Activated CD8-positive, alpha-beta memory T cell treated with anti-CD3 and anti-CD28 coated beads for 24 hours (primary cell): ENCODE results near the gene NECTIN1.

Experiments
- DNase-seq: peaks from one replicate; pipeline ENCODE4 v3.0.0-alpha.2; 2020

Gene NECTIN1, protein sequence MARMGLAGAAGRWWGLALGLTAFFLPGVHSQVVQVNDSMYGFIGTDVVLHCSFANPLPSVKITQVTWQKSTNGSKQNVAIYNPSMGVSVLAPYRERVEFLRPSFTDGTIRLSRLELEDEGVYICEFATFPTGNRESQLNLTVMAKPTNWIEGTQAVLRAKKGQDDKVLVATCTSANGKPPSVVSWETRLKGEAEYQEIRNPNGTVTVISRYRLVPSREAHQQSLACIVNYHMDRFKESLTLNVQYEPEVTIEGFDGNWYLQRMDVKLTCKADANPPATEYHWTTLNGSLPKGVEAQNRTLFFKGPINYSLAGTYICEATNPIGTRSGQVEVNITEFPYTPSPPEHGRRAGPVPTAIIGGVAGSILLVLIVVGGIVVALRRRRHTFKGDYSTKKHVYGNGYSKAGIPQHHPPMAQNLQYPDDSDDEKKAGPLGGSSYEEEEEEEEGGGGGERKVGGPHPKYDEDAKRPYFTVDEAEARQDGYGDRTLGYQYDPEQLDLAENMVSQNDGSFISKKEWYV

DNA sequence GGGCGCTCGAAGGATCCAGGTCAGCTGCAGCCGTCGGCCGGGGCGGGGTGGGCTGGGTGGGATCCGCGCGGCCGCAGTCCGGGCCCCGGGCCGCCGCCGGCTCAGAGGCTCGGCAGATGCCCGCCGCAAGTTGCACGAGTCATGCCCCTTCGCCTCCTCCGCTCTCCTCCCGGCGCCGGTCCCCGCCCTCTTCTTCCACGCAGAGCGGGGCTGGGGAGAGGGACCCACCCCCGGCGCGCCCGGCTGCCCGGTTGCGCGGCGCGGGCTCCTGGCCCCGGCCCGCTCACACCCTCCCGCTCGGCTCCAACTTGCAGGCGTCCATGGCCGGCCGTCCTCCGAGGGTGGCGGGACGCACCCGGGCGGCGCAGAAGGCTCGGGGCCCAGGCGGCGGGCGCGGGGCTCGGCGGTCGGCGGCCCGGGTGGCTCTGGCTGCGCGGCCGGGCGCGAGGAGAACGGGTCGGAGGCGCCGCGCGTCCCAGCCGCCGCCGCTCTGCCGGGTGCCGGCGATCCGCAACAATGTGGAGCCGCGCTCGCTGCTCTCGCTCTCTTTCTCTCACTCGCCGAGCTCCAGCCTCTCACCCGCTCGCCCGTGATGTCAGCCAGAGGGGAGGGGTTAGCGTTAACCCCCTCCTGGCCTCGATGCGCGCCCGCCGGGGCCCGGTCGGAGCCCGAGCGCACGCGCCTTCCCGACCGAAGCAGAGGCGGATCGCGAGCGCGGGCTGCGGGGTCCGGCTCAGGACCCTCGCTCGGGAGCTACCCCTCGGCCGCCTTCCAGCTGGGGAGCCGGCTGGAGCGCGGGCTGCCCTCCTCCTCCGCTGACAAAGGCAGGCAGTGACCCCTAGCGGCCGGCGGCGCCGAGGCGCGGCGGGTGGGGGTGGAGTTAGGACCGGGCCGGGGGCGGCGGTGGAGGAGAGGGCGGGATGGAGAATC, at the start of gene NECTIN1:
Gene NECTIN1, minus strand, starts transcription at position 550 of the 930 bp plus-strand sequence. CDS start 647 bp downstream, outside the sequence.
- peak; percentile 97 for DNase-seq

DNA sequence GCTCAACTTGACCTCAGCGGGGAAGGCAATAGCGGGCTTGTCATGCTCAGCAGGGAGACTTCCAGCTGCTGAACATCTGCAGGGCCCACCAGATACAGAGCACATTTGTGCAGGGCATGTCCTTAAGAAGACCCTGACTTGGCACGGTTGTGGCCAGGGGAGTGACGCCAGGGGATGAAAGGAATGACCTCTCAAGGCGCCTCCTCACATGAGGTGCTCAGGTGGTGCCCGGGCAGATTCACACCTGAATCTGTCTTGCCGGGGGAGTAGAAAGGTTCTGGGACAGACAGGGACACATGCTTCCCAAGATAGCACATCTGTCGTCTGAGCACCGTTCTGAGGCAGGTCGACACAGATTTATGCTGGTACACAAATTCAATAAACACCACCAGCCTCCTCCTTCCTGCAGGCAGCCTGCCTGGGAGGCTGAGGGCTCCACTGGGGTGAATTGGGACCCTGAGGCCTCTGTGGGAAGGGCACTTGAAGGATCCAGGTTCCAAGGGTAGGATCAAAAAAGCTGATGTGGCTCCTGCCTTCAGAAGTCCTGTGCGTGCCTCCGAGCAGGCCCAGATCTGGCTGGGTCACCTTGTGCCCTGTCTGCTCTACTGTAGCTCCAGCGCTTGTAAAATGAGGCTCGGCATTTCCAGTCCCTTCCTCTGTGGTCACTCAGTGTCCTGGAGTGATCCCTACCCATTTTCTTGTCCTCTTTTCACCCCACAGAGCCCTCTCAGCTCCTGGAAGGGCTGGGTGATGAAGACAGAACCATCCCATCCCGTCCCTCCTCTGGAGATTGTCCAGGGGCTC, 49.6 kb upstream of the NECTIN1 start:
- DNase-seq = no peak

DNA sequence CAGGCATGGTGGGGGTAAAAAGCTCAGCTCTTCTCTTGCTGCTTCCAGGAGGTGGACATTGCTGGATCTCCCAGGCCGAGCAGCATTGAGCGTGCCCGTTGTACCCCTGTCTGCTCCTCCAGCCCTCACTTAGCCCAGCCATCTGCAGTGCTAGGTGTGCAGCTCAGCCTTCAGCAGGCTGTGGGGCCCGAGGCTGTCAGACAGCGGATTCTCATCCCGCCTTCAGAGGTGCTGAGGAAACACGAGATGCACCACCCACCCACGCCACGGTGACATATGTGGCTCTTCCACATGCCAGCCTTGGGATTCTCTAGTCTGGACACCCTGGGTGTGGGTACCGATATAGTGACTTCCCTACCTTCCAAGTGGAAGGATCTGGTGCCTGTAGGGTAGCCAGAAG, 48.9 kb upstream of the NECTIN1 start:
- DNase-seq = no peak

DNA sequence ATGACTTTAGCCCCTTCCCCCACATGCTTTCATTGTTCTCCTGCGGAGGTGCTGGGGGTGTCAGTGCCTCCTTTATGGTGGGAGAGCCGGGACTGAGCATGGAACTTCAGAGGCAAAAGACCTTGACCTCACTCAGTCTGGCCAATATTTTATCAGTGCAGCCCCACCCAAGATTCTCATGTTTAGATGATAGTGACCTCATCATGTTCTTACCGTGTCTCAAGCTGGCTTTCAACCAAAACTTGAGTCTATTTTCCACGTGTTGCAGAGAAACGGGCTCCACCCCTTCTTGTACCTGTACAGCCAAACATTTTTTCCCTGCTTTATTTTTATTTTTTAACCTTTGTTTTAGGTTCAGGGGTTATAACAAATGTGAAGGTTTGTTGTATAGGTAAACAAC, 47.7 kb upstream of the NECTIN1 start:
- no peak for DNase-seq

DNA sequence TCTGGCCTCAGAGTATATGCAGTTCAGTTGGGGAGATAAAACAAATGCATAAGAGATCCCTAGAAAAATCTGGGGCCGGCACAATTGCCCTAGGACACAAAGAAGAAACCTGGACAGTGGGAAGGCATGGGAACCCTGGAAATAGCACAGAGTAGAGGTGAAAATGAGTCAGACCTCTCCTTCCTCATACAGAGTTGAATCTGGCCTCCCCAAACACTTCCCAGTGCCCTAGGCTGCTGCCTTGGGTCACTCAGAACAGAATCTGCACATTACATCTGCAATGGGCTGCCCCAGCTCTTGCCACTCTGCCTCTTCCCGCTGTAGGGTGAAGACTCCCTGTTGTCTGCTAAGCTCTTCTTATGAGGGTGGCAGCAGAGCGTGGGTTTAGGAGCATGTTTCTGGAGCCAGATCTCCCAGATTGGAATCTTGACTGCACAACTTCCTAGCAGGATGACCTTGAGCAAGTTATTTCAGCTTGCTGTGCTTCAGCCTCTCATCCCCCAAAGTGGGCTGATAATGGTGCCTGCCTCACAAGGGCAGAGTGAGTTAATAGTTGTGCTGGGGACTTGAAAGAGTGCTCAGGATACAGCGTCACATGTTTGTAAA, 47.1 kb upstream of the NECTIN1 start:
- DNase-seq = no peak

DNA sequence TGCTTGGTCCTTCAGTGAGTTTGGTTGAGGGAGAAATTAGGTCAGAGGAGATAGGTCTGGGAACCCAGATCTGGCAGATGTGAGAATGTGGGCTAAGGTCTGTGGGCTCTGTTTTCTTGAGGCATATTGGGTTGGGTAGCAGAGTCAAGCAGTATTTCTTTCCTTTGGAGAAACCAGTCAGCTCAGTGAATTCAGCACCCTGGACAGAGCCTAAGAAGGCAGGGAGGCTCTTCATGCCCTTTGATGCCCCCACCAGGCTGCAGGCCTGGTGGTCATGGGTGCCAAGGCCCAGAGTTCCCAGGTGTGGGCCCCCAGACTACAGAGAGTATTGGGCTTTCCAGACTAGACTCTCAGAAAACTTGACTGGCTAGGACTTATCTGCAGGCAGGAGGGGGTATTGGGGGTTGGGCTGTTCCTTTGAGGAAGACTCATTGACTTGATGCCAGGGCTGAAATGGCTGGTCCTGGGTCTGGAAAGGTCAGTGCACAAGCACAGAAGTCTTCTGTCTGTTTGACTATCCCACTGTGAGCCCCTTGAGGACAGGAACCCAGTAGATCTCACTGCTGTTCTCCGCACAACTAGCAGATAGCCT, 45.3 kb upstream of the NECTIN1 start:
- no peak for DNase-seq

DNA sequence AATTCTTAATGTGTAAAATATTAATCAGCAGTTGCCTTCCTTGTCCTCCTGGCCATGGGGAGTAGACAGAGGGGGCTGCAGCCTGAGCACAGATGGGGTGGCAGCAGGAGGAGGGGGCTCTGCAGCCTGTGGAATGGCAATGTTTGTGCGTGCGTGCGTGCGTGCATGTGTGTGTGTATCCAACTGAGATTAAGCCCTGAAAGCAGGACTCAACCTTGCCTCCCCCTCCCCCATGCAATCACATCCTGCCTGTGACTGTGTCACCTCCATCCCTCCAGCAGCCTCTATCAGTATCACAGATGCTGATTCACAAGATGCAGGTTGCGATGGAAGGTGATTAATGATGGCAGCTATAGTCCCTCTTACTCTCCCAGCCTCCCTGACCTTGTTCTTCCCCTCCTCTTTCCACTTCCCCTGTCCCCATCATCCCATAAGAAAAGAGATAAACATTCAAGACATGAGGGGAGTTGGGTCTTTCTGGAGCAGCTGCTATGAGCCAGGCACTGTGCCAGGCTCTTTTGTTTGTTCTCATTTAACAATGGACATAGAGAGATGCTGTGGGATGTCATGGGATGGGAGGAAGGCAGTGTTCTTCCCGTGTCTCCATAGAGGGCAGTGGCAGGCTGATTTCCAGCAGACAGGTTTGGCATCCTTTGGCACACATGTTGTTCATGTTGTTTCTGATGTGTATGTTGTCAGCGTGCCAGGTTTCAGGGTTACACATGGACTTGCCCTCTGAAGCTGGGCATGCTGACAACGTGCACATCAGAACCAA, 43.8 kb upstream of the NECTIN1 start:
- DNase-seq = no peak

DNA sequence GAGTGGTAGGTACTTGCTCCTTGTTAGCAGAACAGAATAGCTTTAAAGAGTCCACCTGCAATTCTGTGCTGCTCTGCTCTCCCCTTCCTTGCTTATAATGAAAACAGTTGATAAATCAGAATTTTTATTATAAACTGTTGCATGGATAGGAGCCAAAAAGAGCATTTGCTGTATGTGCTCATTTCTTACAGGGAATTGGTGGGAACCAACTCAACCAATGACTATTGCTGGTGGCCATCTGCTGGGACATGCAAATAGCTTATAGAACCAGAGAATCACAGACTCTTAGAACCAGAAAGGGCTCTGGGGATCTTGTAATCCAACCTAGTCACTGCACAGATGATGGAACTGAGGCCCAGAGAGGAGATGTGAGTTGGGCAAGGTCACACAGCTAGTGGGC, 43.1 kb upstream of the NECTIN1 start:
- DNase-seq = no peak

DNA sequence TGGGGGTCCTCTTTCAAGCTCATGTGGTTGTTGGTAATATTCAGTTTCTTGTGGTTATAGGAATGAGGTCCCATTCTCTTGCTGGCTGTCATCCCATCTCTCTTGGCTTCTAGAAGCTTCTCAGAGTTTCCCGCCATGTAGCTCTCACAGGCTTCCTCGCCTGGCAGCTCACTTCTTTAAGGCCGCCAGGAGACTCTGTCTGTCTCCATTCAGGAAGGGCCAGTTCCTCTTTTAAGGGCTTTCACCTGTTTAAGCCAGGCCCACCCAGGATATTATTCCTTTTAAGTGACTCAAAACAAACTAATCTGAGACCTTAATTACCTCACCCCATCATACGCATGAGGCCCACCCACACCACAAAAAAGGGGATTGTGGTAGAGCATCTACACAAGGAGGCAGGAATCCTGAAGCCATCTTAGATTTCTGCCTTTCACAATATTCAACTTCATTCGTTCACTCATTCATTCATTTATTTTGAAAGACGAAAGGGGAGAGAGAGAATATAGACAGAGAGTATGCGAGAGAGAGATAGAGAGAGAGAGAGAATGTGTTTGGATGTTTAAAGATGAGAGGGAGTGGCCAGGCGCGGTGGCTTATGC, 42.3 kb upstream of the NECTIN1 start:
- DNase-seq = no peak

DNA sequence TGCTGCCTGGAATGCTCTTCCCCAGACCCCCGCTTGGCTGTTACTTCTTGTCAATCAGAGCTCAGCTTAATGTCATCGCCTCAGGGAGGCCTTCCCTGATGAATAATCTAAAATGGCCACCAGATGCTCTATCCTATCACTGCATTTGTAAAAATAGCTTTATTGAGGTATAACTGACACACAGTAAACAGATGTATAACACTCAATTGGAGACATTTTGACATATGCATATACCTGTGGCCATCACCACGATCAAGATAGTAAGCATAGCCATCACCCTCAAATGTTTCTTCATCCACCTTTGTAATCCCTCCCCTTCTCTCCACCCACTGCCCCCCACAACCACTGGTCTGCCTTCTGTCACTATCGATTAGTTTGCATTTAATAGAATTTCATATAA, 36.6 kb upstream of the NECTIN1 start:
- DNase-seq = no peak

DNA sequence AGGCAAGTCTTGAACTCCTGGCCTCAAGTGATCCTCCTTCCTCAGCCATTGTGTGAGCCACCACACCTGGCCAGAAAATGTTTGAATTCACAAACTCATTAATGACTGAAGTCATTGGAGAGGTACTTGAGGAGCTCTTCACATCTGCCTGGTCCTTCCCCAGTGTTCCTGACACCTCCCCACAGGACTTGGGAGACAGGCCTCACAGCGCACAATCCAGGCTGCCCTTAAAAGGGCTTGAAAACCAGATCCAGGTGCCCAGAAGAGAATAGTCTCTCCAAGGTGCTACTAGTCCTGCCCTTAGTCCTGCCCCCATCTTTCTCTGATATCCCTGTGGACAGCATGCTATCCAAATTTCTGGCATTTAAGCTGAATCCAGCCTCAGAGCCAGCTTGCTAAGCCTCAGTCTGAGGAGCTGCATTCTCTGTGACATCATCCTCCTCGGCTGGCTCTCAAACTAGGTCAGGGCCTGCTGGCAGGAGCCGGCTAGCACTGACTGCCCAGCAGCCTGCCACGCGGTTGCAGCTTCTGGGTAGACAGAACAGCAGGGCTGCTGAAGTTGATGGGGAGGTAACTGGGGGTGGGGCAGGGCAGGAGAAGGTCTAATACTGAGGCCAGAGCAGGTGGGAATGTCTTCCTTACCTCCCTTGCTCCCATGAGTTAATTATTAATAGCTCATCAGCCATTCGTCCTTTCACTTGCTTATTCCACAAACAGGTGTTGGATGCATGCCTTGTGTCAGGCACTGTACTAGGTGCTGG, 35.3 kb upstream of the NECTIN1 start:
- DNase-seq = no peak

DNA sequence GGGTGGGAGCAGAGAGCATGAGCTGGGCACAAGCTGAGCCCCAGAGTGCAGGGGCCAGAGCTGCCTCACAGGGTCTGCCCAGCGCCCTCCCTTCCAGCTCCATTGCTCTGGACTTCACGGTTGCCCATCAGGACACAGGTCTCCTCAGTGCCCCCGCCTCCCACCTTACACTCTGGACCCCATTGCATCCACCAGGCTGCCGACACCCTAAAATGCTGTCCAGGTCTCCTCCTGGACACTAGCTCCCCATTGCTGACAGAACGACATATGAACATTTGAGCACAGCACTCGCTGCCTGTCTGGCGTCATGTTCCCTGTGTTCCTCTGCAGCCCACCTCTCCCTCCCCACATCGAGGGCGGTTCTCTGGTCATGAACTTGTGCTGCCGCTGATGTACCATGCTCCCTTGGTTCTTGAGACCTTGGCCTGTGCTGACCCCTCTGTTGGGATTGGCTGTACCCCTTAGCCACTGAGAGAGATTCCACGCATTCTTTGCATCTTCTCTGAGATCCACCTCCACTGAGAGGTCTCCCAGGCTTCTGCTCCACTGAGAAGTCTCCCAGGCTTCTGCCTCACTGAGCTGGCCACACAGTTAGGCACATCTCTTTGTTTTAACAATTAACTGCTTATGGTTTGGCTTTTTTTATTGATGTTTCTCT, 34.2 kb upstream of the NECTIN1 start:
- no peak for DNase-seq

DNA sequence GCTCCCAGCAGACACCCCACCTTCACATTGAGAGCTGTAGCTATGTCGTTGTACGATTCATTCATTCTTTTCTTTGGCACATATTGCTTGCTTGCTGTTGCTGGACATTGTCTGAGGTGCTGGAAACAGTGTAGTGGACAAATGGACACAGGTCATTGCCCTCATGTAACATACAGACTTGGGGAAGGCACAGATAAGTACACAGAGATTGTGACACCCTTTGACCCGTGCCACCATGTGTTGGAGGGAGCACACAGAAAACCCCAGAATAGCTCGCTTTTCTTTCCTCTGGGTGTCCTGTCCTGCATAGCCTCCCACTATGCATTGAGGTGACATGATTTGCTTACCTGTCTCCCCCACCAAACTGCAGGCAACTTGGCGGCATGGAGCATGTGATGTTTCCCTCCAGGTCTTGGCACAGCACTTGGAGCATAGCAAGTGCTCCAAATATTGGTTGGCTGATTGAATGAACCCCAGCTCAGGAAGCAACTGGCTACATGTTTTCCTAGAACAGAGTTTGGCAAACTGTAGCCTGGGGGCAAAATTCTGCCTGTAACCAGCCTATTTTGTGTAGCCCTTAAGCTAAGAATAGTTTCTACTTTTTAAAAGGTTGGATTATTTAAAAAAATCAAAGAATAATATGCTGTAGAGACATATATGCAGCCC, 30.9 kb upstream of the NECTIN1 start:
- DNase-seq = no peak

DNA sequence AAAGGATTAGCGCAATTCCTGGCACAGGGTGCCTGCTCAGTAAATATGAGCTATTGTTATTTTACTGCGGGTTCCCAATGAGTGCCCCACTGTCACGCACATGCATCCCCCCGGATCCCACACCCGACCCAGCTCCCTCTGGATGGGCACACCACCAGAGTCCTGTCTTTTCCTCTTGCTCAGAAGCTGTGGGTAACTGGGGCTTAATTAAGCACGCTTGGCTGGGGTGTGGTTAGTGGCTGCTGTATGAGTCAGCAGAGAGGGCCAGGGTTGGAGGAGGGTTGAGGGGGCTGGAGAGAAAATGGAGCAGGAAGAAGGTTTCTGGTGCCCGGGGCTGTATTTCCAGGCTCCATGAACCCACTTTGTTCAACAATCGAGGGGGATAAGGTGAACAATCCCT, 30.3 kb upstream of the NECTIN1 start:
- DNase-seq = no peak

DNA sequence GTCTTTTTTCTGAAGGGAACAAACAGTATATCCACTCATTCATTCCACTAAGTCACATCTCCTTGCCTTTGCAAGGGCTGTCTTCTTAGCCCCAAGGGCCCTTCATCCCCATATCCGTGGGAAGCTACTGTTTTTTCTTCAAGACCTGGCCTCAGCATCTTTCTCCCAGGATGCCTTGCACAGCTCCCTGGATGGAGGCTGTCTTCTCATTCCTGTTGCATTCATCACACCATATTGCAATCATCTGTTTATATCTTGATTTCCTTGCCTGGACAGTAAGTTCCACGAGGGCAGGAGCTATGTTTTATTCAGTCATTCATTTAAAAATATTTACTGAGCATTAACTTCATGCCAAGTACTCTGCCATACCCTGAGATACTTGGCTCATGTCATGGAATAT, 29.3 kb upstream of the NECTIN1 start:
- no peak for DNase-seq

DNA sequence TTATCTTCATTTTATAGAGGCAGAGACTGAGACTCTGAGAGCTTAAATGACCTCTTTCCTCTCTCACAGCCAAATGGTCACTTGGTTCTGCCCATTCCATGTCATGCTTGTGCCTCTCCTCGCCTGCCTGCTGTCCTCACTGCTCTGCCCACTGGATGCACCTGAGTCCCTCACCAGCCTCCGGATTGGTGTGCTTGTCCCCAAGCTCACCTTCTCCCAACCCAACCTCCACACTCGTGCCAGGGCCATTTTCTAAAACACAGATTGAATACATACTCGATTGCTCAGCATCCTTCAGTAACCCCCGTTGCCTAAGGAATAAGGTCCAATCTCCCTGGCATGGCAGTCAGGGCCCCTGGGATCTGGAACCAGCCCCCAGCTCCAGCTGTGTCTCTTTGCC, 28.4 kb upstream of the NECTIN1 start:
- no peak for DNase-seq

DNA sequence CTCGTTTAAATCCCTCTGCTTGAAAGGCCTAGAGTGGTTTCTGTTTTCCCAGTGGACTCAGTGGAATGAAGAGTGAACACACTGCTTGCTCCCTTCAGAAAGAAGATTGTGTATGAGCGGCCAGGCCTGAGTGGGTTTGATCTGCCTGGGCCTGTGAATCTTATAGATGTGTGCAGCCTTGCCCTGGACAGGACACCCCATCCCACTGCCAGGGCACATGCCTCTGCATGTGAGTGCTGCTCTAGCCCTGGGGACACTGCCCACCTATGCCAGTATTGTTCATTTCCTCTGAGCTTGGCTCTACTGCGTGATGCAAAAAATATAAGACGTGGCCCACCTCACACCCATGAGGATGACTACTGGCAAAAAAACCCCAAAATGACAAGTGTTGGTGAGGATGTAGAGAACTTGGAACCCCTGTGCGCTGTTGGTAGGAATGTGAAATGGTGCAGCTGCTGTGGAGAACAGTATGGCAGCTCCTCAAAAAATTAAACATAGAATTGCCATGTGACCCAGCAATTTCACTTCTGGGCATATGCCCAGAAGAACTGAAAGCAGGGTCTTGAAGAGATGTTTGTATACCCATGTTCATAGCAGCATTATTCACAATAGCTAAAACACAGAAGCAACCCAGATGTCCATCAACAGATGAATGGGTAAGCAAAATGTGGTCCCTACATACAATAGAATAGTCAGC, 27.3 kb upstream of the NECTIN1 start:
- no peak for DNase-seq
